GM12891 (cell line): ENCODE results near the gene GDF7.

Source experiments
- POLR2A ChIP-seq: IDR thresholded peaks from 2 replicates; pipeline ENCODE4 v1.6.1; 2011; ENCODE audit warnings: low read depth, low read length, control low read depth
- POLR2AphosphoS5 ChIP-seq: IDR thresholded peaks from 2 replicates; pipeline ENCODE4 v1.6.1; 2011; ENCODE audit warnings: low read depth, low read length, control low read depth
- POU2F2 ChIP-seq: IDR thresholded peaks from 2 replicates; pipeline ENCODE4 v1.6.1; 2011; ENCODE audit warnings: low read depth, mild to moderate bottlenecking, control low read depth, low read length, moderate library complexity
- SPI1 ChIP-seq: IDR thresholded peaks from 2 replicates; pipeline ENCODE4 v1.6.1; 2011; ENCODE audit warnings: low read depth, low read length, control low read depth
- TAF1 ChIP-seq: IDR thresholded peaks from 2 replicates; pipeline ENCODE4 v1.6.1; 2011; ENCODE audit warnings: low read depth, low read length, control low read depth

DNA sequence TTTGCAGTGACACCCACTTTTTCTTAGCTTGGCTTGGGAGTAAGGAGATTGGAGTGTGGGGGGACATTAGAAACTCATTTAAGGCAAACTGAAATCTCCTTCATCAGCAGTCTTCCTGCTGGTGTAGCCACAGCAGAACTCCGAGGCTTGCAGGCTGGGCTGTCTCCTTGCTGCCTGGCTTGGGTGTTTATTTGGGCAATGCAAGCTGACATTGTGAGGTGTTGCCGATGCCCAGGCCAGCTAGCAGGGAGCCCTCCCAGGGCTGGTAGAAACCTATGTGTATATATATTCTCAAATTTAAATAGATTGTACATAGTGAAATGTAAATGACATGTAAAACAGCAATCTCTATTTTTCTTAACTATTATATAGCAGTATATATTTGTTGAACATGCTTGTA, 11.8 kb downstream of the GDF7 start:
- TF ChIP-seq POLR2A (no peak), POU2F2 (no peak), POLR2AphosphoS5 (no peak), SPI1 (no peak), TAF1 (no peak)
